ENCODE results near the gene CYFIP1. TPM values are rescaled to one million over a fixed set of nuclear protein-coding genes. Genes with fewer than 3 reads are reported as not detected.

Gene CYFIP1
- total and polyA plus RNA-seq, 2 of the 13 experiments (the other 11 are each of a cell fraction or from before 2014, with no cell fraction given), result 38.1 to 58.3 TPM

DNA sequence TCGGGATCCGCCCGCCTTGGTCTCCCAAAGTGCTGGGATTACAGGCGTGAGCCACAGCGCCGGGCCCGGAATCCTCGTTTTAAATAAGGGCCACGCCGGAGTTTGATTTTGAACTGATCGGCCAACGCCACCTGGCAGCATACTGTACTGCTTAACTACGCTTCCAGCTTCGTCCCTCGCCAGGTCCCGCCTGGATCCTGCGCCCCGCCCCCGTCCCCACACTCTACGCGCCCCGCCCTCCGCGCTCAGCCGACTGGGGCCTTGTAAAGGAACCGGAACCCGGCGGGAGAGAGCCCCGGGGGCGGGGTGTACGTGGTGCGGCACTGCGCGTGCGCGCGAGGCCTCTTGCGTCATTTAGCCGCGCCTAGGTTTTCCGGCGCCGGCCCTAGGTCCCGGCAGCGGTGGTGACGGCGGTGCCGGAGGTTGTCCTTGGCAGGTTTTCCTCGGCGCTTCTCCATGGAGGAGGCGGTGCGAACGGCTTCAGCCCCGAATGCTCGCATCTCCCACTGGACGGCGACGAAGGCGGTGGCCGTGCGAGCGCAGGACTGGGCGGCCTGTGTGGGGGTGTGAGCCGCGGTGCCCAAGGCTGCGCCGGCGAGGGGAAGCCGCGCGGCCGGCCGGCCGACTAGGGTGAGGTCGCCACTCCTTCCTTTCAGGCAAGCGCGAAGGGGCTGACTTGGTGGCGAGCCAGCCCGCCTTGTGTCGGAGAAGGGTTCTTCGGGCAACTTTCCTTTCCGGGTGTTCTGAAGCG lies 141.7 kb downstream of the CYFIP1 start, which contains the start of gene NIPA2 (continued):
- TF ChIP-seq, protein P1, sequence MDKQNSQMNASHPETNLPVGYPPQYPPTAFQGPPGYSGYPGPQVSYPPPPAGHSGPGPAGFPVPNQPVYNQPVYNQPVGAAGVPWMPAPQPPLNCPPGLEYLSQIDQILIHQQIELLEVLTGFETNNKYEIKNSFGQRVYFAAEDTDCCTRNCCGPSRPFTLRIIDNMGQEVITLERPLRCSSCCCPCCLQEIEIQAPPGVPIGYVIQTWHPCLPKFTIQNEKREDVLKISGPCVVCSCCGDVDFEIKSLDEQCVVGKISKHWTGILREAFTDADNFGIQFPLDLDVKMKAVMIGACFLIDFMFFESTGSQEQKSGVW (CRISPR knock-in tag; IDR thresholded peaks at IDR 0.05; ENCODE audit: borderline replicate concordance), result no peak
- TF ChIP-seq ZNF329 (CRISPR knock-in tag; IDR thresholded peaks at IDR 0.05; ENCODE audit: low read depth), result no peak
- TF ChIP-seq ZNF570 (CRISPR knock-in tag; IDR thresholded peaks at IDR 0.05; ENCODE audit: borderline replicate concordance), result no peak
- TF ChIP-seq HNRNPL (IDR thresholded peaks at IDR 0.05; ENCODE audit: low read depth, low read length), result no peak
- no peak; the same call in 1 of the 2 replicates for TF ChIP-seq DMAP1 (CRISPR knock-in tag; IDR thresholded peaks at IDR 0.05)
- TF ChIP-seq ZNF335 (CRISPR knock-in tag; IDR thresholded peaks at IDR 0.05), result peak; percentile 70; the same call in 1 of the 2 replicates
- TF ChIP-seq FIP1L1 (IDR thresholded peaks at IDR 0.05; ENCODE audit: borderline replicate concordance, insufficient read depth, low read depth, low read length), result no peak
- TF ChIP-seq, protein P2, sequence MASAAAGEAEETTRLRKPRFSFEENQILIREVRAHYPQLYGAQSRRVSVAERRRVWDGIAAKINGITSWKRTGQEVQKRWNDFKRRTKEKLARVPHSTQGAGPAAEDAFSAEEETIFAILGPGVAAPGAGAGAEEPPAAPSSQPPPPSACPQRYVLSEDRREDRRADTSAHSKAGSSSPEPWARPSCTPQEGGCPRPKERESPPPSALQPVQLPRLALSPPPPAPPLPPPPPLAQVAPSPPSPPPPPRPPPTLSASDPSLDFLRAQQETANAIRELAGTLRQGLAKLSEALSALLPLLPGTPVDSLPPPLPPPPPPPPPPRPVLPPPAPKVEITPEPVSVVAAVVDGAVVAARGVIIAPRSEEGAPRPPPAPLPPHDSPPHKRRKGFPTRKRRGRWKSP (CRISPR knock-in tag; IDR thresholded peaks at IDR 0.05), result 0 out of 2 replicates have a peak, but pooled peaks have one; percentile 43
- no peak for TF ChIP-seq ZFP62 (CRISPR knock-in tag; IDR thresholded peaks at IDR 0.05)
- no peak for TF ChIP-seq ZNF230 (CRISPR knock-in tag; IDR thresholded peaks at IDR 0.05)
- TF ChIP-seq ZFX (CRISPR knock-in tag; IDR thresholded peaks at IDR 0.05; ENCODE audit: low read depth), result peak; percentile 83
- TF ChIP-seq ZFP36 (IDR thresholded peaks at IDR 0.05; ENCODE audit: borderline replicate concordance, low read depth, low read length, partially characterized antibody), result no peak
- TF ChIP-seq GRHL1 (CRISPR knock-in tag; conservative IDR thresholded peaks at IDR 0.05), result no peak
- TF ChIP-seq CENPBD1 (CRISPR knock-in tag; IDR thresholded peaks at IDR 0.05; ENCODE audit: borderline replicate concordance, low read depth), result no peak
- TF ChIP-seq ZNF644 (CRISPR knock-in tag; IDR thresholded peaks at IDR 0.05; ENCODE audit: low read depth), result no peak
- TF ChIP-seq ZSCAN20 (CRISPR knock-in tag; IDR thresholded peaks at IDR 0.05; ENCODE audit: borderline replicate concordance), result no peak
- TF ChIP-seq IRF2 (CRISPR knock-in tag; IDR thresholded peaks at IDR 0.05), result peak; percentile 69
- TF ChIP-seq, protein P3, sequence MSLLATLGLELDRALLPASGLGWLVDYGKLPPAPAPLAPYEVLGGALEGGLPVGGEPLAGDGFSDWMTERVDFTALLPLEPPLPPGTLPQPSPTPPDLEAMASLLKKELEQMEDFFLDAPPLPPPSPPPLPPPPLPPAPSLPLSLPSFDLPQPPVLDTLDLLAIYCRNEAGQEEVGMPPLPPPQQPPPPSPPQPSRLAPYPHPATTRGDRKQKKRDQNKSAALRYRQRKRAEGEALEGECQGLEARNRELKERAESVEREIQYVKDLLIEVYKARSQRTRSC (CRISPR knock-in tag; IDR thresholded peaks at IDR 0.05; ENCODE audit: low read depth), result no peak
- TF ChIP-seq ZNF232 (CRISPR knock-in tag; IDR thresholded peaks at IDR 0.05; ENCODE audit: borderline replicate concordance), result no peak
- no peak for TF ChIP-seq ZSCAN22 (CRISPR knock-in tag; IDR thresholded peaks at IDR 0.05)
- no peak for TF ChIP-seq SMYD3 (CRISPR knock-in tag; IDR thresholded peaks at IDR 0.05)
- TF ChIP-seq TAF1 (CRISPR knock-in tag; IDR thresholded peaks at IDR 0.05), result peak; percentile 86
- TF ChIP-seq FOXM1 (CRISPR knock-in tag; IDR thresholded peaks at IDR 0.05), result no peak
- peak; percentile 94 for TF ChIP-seq PHF20 (CRISPR knock-in tag; IDR thresholded peaks at IDR 0.05)
- TF ChIP-seq ARNT (IDR thresholded peaks at IDR 0.05), result no peak
- TF ChIP-seq JUNB (CRISPR knock-in tag; IDR thresholded peaks at IDR 0.05; ENCODE audit: borderline replicate concordance), result no peak
- TF ChIP-seq ATF7-NPFF (CRISPR knock-in tag; IDR thresholded peaks at IDR 0.05; ENCODE audit: low read depth), result peak; percentile 70; the same call in 1 of the 2 replicates
